SHP77 treated with DMSO at 0.1 percent for 48 hours (cell line): ENCODE measurements around the gene PRELP.

Experiments
- DNase-seq: peaks from one replicate; lab custom pipeline; 2025; lab: John Stamatoyannopoulos, UW

Gene PRELP

GRCh38 chr1:203524152-203524551, 48.5 kb downstream of the PRELP start:
- no peak for DNase-seq

GRCh38 chr1:203524824-203525223, 49.2 kb downstream of the PRELP start:
- DNase-seq: no peak

GRCh38 chr1:203525685-203526084, 50.1 kb downstream of the PRELP start:
- DNase-seq: no peak

GRCh38 chr1:203526130-203526529, 50.5 kb downstream of the PRELP start:
- DNase-seq: no peak

GRCh38 chr1:203526572-203526971, 51.0 kb downstream of the PRELP start:
- DNase-seq: no peak

- no peak for DNase-seq
Observed at GRCh38 chr1:203527013-203527412, 51.4 kb downstream of the PRELP start.

- DNase-seq: no peak
Observed at GRCh38 chr1:203528063-203528462, 52.5 kb downstream of the PRELP start.

- no peak for DNase-seq
Observed at GRCh38 chr1:203528976-203529835, 53.6 kb downstream of the PRELP start.

GRCh38 chr1:203531063-203531462, 55.5 kb downstream of the PRELP start:
- no peak for DNase-seq

- no peak for DNase-seq
Observed at GRCh38 chr1:203534012-203534411, 58.4 kb downstream of the PRELP start.

- DNase-seq: no peak
Observed at GRCh38 chr1:203534526-203534925, 58.9 kb downstream of the PRELP start.

GRCh38 chr1:203536575-203536974, 61.0 kb downstream of the PRELP start:
- no peak for DNase-seq

GRCh38 chr1:203536980-203537455, 61.4 kb downstream of the PRELP start:
- no peak for DNase-seq

- no peak for DNase-seq
Observed at GRCh38 chr1:203537806-203538464, 62.3 kb downstream of the PRELP start.

GRCh38 chr1:203538726-203539125, 63.1 kb downstream of the PRELP start:
- no peak for DNase-seq

- no peak for DNase-seq
Observed at GRCh38 chr1:203539831-203540546, 64.4 kb downstream of the PRELP start.
